Tibial nerve (tissue), 4 donors: ENCODE data around the gene TCF7L1. TPM values are rescaled to one million over a fixed set of nuclear protein-coding genes. Genes with fewer than 3 reads are reported as not detected.

ENCODE experiments used
- DNase-seq, 2 donors: peaks; one replicate each; pipeline ENCODE4 v3.0.0-alpha.2; 2019; ENCODE audit warnings: low spot score in 2 of 2
- H3K27ac ChIP-seq, 4 donors: fragments of 200-600 bp; sonication (generic) in 3 of 4; one replicate each; pipeline ENCODE4 v1.5.1; 2017 to 2019; ENCODE audit warnings: mild to moderate bottlenecking in 1 of 4
- H3K27me3 ChIP-seq, 2 donors: fragments of 200-600 bp; sonication (generic) in 1 of 2; one replicate each; pipeline versions ENCODE4 v1.5.1 to v1.6.0; 2017 to 2019
- H3K36me3 ChIP-seq, 3 donors: fragments of 200-600 bp; sonication (generic); one replicate each; pipeline ENCODE4 v1.5.1; 2018 to 2019
- H3K4me1 ChIP-seq, 4 donors: fragments of 200-600 bp; sonication (generic) in 3 of 4; one replicate each; pipeline ENCODE4 v1.5.1; 2017 to 2019
- H3K4me3 ChIP-seq, 4 donors: fragments of 200-600 bp; sonication (generic) in 3 of 4; one replicate each; pipeline ENCODE4 v1.5.1; 2017 to 2019; ENCODE audit warnings: mild to moderate bottlenecking in 1 of 4, moderate library complexity in 1 of 4
- H3K9me3 ChIP-seq, 4 donors: fragments of 200-600 bp; sonication (generic) in 3 of 4; one replicate each; pipeline ENCODE4 v1.5.1; 2017 to 2019
- EP300 ChIP-seq, 2 donors: sonication (generic); formaldehyde crosslinking; IDR thresholded peaks; one replicate each; pipeline ENCODE4 v1.6.1; 2017; ENCODE audit warnings: antibody characterized with exemption in 2 of 2, mild to moderate bottlenecking in 1 of 2
- POLR2A ChIP-seq, 2 donors: fragments of 450-650 bp; IDR thresholded peaks; one replicate each; pipeline ENCODE4 v1.6.1; 2017; ENCODE audit warnings: antibody characterized with exemption in 2 of 2, mild to moderate bottlenecking in 2 of 2, moderate library complexity in 2 of 2
- WGBS, 2 donors: methylation state at CpG; one replicate each; pipeline ENCODE4 v1.1.5; 2018; 5-methylcytosine and 5-hydroxymethylcytosine counted together
- total RNA-seq, 4 donors: library from RNA; depleted of rRNA; stranded (reverse); fragments of >200 nt; gene quantifications; one replicate each; pipeline ENCODE4 v1.1.0, GENCODE V29; 2016
- TF ChIP-seq, protein P1 (sequence below), 5 experiments: fragments of 200-600 bp in 3 of 5; fragments of 450-650 bp in 2 of 5; sonication (generic) in 3 of 5; IDR thresholded peaks; one replicate each; pipeline ENCODE4 v1.5.1; 2016 to 2019; ENCODE audit warnings: antibody characterized with exemption in 5 of 5, mild to moderate bottlenecking in 3 of 5, moderate library complexity in 2 of 5

TCF7L1 gene
- total RNA-seq, 4 donors from 2014 or later, result 3.7 to 14.1 (median 7.1) TPM

DNA sequence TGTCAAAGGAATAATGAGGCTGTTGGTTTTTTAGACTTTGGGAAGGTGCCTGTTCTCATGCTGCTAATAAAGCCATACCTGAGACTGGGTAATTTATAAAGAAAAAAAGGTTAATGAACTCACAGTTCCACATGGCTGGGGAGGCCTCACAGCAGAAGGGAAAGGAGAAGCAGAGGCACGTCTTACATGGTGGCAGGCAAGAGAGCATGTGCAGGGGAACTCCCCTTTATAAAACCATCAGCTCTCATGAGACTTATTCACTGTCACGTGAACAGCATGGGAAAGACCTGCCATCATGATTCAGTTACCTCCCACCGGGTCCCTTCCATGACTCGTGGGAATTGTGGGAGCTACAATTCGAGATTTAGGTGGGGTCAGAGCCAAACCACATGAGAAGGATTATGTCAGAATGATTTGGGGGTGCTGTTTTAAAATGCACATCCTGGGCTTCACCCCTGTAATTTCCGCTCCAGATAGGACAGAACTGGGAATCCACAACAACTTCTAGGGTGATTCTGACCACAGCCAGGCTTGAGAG, 37.8 kb downstream of the TCF7L1 start:
- DNase-seq, result no peak
- Histone ChIP-seq H3K27ac (no peak overlapping the region), H3K27me3 (no peaks in the 10 kb centered on the region), H3K9me3 (no peaks in the 10 kb centered on the region), H3K4me1 (peaks cover 0 to 26% (median 3%) of the 10 kb centered on the region in 4 donors), H3K36me3 (no peaks in the 10 kb centered on the region), H3K4me3 (no peak overlapping the region)
- no peak for TF ChIP-seq EP300 (IDR thresholded peaks at IDR 0.05)
- TF ChIP-seq, protein P1, sequence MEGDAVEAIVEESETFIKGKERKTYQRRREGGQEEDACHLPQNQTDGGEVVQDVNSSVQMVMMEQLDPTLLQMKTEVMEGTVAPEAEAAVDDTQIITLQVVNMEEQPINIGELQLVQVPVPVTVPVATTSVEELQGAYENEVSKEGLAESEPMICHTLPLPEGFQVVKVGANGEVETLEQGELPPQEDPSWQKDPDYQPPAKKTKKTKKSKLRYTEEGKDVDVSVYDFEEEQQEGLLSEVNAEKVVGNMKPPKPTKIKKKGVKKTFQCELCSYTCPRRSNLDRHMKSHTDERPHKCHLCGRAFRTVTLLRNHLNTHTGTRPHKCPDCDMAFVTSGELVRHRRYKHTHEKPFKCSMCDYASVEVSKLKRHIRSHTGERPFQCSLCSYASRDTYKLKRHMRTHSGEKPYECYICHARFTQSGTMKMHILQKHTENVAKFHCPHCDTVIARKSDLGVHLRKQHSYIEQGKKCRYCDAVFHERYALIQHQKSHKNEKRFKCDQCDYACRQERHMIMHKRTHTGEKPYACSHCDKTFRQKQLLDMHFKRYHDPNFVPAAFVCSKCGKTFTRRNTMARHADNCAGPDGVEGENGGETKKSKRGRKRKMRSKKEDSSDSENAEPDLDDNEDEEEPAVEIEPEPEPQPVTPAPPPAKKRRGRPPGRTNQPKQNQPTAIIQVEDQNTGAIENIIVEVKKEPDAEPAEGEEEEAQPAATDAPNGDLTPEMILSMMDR (IDR thresholded peaks at IDR 0.05), result no peak
- TF ChIP-seq POLR2A (IDR thresholded peaks at IDR 0.05), result no peak
- WGBS, 2 donors, result 86% methylated on average over 6 of the region's 6 CpGs

DNA sequence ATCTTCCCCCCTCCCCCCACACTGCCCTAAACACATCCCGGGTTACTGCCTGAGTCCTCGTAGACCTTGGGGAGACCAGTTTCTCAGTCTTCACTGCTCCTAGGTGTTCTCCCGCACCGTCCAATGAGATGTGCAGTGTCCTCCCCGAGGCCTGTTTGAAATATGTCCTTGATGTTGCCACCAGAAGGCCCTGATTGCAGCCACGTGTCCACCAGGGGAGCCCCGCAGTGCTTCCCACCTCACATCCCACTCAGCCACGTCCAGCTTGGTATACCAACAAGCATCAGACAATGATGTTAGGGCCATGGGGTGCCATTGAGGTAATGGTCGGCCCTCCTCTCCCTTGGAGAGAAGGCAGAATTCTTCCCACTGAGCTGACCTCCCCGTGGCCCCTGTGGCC, 38.7 kb downstream of the TCF7L1 start:
- DNase-seq, result no peak
- H3K9me3 ChIP-seq, result no peaks in the 10 kb centered on the region
- 85 to 91% methylated on average over 10 of the region's 10 CpGs for WGBS, 2 donors
- no peak overlapping the region for H3K4me3 ChIP-seq
- no peaks in the 10 kb centered on the region for H3K27me3 ChIP-seq
- H3K36me3 ChIP-seq, result no peaks in the 10 kb centered on the region
- H3K4me1 ChIP-seq, result peaks cover 0 to 31% (median 3%) of the 10 kb centered on the region in 4 donors
- no peak for TF ChIP-seq EP300 (IDR thresholded peaks at IDR 0.05)
- TF ChIP-seq POLR2A (IDR thresholded peaks at IDR 0.05), result no peak
- TF ChIP-seq, protein P1 (IDR thresholded peaks at IDR 0.05), result no peak
- no peak overlapping the region for H3K27ac ChIP-seq

DNA sequence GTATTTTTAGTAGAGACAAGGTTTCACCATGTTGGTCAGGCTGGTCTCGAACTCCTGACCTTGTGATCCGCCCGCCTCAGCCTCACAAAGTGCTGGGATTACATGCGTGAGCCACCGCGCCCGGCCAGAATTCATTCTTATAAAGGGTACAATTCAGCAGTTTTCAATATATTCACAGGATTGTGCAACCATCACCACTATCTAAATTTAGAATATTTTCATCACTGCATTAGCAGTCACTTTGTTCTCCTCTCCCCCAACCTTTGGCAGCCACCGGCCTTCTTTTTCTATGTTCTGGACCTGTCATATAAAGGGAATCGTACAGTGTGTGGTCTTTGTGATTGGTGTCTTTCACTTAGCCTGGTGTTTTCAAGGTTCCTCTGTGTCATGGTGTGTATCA, 40.7 kb downstream of the TCF7L1 start:
- Histone ChIP-seq H3K9me3 (no peaks in the 10 kb centered on the region), H3K36me3 (no peaks in the 10 kb centered on the region), H3K4me3 (no peak overlapping the region), H3K4me1 (peaks cover 0 to 40% (median 3%) of the 10 kb centered on the region in 4 donors), H3K27me3 (no peaks in the 10 kb centered on the region), H3K27ac (peak overlapping the region in 2 of 4 donors; percentile 37 to 38)
- no peak for TF ChIP-seq POLR2A (IDR thresholded peaks at IDR 0.05)
- TF ChIP-seq EP300 (IDR thresholded peaks at IDR 0.05), result peak in 1 of 2 donors; percentile 17
- no peak for DNase-seq
- WGBS, 2 donors, result 71 to 72% methylated on average over 9 of the region's 9 CpGs

DNA sequence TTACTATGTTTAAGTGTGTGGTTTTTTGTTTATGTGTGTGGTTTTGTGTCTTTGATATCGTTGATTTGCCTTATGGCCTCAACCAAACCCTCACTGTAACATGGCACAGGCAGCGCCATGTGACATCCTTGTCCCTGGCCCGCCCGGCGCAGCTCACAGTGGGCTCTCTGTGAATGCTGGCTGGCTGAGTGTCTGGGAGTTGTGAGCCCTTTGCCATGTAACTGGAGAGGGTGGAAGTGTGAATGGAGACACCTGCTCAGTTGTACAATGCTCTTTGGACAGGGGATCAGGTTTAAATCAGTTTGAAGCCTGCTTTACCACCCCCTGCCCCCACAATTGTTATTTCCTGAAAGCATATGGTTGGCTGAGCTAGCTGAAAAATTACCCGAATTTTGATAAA, 41.8 kb downstream of the TCF7L1 start:
- Histone ChIP-seq H3K9me3 (no peaks in the 10 kb centered on the region), H3K36me3 (no peaks in the 10 kb centered on the region), H3K4me3 (no peak overlapping the region), H3K27me3 (no peaks in the 10 kb centered on the region), H3K27ac (peak overlapping the region in 2 of 4 donors; percentile 37 to 38), H3K4me1 (peaks cover 0 to 50% (median 6%) of the 10 kb centered on the region in 4 donors)
- no peak for DNase-seq
- no peak for TF ChIP-seq EP300 (IDR thresholded peaks at IDR 0.05)
- no peak for TF ChIP-seq POLR2A (IDR thresholded peaks at IDR 0.05)
- TF ChIP-seq, protein P1 (IDR thresholded peaks at IDR 0.05), result no peak
- WGBS, 2 donors, result 77 to 88% methylated on average over 6 of the region's 6 CpGs

DNA sequence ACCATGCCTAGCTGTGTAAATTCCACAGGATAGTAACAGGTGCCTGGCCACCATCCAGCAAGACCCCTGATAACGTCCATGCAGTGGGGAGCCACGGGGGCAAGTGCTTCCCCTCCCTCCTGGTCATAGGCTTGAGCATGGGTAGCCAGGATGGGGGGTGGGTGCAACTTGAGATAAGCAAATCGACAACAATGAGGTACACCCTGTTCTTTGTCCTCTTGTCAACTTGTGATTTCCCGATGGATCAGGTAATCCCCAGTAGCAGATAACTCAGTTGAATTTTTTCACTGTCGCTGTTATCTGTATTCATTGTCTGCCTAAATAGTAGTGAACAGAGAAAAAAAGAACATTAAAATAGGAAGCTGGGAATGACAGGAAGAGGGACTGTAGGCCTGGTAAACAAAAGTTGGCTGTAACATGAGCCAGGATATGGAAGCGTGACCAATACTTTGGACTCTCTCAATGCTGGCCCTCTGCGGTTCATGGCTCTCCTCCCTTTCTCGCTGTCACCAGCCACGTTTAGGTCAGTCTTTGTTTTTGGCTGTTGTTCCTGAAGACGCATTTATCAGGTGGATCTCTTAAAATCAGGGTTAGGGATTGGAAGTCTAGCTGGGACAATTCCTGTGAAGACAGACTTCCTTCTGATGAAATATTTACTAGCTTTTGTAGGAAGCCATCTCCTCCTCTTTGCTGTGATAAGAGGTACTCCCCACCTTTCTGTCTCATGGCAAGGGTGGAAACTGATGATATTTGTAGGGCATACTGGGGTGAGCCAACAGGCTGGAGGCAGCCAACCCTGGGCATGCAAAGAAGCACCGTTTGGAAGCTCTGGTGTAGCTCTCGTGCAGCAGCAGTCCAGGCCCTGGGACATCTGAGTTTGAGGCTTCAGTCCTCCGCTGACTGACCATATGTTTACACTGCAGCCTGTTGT, 42.4 kb downstream of the TCF7L1 start:
- WGBS, 2 donors, result 49 to 53% methylated on average over 13 of the region's 13 CpGs
- Histone ChIP-seq H3K4me1 (peaks cover 0 to 55% (median 7%) of the 10 kb centered on the region in 4 donors), H3K27ac (peak overlapping the region in 2 of 4 donors; percentile 37 to 38)

More for the DNA sequence above, 42.4 kb downstream of the TCF7L1 start:
- Histone ChIP-seq H3K36me3 (no peaks in the 10 kb centered on the region), H3K4me3 (no peak overlapping the region), H3K27me3 (no peaks in the 10 kb centered on the region), H3K9me3 (no peaks in the 10 kb centered on the region)
- TF ChIP-seq EP300 (IDR thresholded peaks at IDR 0.05) (peak in 1 of 2 donors; percentile 8), POLR2A (IDR thresholded peaks at IDR 0.05) (no peak)
- TF ChIP-seq, protein P1 (IDR thresholded peaks at IDR 0.05), result no peak
- no peak for DNase-seq
